Stimulated activated CD4-positive, alpha-beta T cell treated with anti-CD3 and anti-CD28 coated beads, Interleukin-12 subunit alpha, Interleukin-12 subunit beta, amount 100 ng/mL, for 4 hours (primary cell): ENCODE measurements around the gene ARL11.

Source experiments
- DNase-seq: peaks from one replicate; pipeline ENCODE4 v3.0.0-alpha.2; 2020

ARL11 gene

GRCh38 chr13:49615836-49616675 is 12.3 kb upstream of the ARL11 start:
- DNase-seq, result no peak

DNA sequence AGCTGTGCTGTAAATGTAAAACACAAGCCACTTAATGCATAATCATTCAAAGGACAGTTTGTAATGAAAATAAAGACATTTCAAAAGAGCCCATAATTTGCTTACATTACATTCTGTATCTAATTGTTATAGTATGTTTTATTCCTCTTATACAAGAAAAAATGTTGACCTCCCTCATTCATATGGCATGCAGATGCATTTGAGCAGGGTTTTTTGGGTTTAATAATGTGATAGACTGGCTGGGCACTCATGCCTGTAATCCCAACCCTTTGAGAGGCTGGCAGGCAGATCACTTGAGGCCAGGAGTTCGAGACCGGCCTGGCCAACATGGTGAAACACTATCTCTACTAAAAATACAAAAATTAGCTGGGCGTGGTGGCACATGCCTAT is 11.6 kb upstream of the ARL11 start:
- no peak for DNase-seq

DNA sequence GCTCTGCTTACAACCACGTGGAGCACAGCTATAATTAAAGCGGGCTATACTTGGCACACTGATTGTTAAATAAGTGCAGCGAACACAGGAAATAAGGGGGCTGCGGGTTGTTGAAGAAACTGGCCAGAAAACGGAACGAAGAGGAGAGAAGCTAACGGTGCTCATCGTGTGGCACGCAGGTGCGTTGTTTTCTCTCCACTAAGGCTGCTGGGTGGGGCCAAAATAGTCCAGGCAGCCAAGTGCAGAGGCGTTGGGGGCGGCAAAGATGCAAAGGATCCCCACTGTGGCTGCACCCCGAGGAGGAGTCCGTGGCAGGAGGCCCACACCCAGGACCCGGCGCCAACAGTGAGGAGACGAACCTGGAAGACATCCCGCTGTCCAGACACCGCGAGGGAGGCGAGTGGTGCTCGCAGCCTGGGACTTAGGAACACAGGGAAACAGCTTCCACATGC is 8.1 kb upstream of the ARL11 start:
- DNase-seq, result no peak

GRCh38 chr13:49622174-49622946 is 5.9 kb upstream of the ARL11 start:
- no peak for DNase-seq

- no peak for DNase-seq
Observed at GRCh38 chr13:49624229-49624628, 4.1 kb upstream of the ARL11 start.

DNA sequence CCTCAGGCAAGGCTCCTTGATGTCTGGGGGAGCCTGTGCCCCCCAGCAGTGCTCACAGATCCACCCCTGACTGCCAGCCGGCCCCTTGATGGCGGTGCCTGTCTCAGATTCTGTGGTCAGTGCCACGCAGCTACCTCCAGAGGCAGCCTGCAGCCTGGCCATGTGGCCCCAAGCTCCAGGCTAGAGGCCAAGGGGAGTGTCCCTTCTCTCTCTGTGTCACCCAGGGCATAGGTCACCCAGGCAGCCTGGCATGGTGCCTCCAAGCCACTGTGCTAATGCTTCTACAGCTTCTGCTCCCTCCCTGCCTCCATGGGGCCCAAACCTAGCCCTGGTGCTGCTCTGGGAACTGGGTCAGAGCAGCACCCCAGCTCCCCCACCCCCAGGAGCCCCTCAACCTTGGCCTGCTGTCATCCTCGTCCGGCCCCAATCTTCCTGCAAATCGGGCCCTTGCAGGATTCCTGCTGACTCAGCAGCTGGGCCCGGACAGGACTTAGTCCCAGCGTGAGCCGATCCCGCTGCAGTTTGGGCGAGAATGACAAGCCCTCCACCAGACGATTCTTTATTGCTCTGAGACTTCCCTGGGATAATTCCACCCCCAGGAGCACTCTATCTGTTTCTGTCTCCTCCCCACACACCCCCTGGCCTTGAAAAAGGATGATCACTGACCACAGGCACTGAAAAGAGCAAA is 2.8 kb upstream of the ARL11 start:
- DNase-seq, result no peak

- DNase-seq, result no peak
Observed at GRCh38 chr13:49629196-49629938, 1.1 kb downstream of the ARL11 start.

DNA sequence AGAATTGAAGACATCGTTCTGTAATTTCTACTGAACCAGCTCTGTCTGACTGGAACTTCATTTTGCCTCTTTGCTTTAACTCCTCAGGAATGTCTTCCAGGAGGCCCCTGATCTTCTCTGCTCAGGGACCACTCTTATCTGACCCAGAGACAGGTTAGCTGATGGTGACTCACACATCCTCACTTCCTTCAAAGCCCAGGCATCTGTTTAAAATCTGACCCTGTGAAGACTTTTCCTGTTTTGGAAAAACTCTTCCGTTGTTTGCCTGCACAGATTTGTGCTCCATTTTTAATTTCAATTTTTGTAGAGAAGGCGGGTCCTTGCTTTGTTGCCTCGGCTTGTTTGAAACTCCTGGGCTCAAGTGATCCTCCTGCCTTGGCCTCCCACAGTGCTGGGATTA is 1.6 kb downstream of the ARL11 start:
- DNase-seq, result no peak

DNA sequence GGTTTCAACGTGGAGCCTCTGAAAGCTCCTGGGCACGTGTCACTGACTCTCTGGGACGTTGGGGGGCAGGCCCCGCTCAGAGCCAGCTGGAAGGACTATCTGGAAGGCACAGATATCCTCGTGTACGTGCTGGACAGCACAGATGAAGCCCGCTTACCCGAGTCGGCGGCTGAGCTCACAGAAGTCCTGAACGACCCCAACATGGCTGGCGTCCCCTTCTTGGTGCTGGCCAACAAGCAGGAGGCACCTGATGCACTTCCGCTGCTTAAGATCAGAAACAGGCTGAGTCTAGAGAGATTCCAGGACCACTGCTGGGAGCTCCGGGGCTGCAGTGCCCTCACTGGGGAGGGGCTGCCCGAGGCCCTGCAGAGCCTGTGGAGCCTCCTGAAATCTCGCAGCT is 2.3 kb downstream of the ARL11 start:
- no peak for DNase-seq

GRCh38 chr13:49632156-49632555 is 3.8 kb downstream of the ARL11 start:
- DNase-seq, result no peak

- DNase-seq, result no peak
Observed at GRCh38 chr13:49633710-49634109, 5.4 kb downstream of the ARL11 start.

DNA sequence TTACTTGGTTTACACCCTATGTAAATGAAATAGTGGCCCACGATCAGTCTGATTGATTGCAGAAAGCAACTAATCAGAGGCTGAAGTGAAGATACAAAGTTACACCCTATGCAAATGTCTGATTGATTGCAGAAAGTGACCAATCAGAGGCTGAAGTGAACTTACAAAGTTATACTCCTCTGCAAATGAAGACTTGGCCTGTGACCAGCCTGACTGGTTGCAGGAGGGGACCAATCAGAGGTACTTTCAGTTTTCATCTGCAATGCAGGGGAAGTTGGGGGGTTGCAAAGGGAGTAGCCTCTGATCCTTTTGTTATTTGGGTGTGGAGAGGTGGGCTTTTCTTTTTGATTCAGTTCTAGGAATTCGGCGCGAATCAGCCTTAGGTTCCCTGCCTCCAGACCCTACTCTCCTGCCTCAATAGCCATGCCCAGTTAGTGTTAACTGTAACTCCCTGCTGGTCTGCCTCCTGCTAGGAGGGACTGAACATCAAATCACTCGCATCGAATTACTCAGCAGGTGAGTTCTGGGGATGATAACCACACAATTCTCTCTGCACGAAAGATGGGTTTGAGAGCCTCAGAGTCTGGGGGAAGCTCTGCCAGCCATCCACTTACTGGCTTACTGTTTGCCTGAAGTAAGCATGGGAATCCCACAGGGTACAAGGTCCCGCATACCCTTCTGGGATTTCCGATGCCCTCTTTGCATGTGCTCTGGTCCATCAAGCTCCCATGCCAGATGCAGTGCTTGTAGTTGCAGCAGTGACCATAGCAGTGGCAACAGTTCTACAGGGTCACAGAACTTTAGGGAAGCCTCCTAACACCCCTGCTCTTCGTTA is 7.5 kb downstream of the ARL11 start:
- DNase-seq, result no peak

GRCh38 chr13:49636705-49637104 is 8.4 kb downstream of the ARL11 start:
- no peak for DNase-seq

GRCh38 chr13:49638030-49638743 is 9.9 kb downstream of the ARL11 start:
- DNase-seq, result no peak

- DNase-seq, result no peak
Observed at GRCh38 chr13:49638744-49639072, 10.4 kb downstream of the ARL11 start.

GRCh38 chr13:49641801-49642291 is 13.5 kb downstream of the ARL11 start:
- DNase-seq, result no peak

- no peak for DNase-seq
Observed at GRCh38 chr13:49643035-49643646, 14.8 kb downstream of the ARL11 start.

GRCh38 chr13:49645451-49645850 is 17.1 kb downstream of the ARL11 start:
- DNase-seq, result no peak

DNA sequence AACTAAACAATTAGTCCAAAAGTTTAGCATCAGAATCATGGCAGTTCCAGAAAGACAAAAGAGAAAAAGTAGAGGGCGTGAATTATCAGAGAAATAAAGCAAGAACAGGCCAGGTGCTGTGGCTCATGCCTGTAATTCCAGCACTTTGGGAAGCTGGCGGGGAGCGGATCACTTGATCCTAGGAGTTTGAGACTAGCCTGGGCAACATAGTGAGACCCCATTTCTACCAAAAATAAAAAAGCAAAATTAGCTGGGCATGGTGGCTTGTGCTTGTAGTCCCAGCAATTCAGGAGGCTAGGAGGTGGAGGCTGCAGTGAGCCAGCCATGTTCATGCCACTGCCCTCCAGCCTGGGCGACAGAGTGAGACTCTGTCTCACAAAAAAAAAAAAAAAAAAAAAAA is 18.4 kb downstream of the ARL11 start:
- DNase-seq, result no peak

GRCh38 chr13:49649244-49649962 is 21.1 kb downstream of the ARL11 start:
- DNase-seq, result no peak
